Measurements from ENCODE around the gene TLE3.

TLE3 gene

DNA sequence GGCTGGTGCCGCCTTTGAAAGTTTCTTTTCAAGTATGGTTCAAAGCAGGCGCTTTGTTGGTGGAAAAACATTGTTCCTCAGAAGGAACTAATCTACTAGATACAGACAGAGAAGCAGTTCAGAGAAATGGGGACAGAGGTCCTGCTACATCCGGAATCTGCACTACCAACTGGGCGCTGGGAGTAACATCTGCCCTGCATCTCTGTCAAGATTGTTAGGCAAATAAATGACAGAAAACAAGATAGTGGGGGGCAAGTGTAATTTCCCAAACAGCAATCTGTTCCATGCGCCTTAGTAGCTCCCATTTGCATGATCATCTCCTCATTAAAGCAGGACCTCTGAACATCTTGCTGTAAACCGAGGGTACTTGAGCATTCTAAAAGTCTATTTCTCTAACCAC is 17.4 kb downstream of the TLE3 start:
- no peak overlapping the region for H3K4me2 ChIP-seq (ENCODE audit: low read depth, low read length, poor library complexity, severe bottlenecking)
- H3K27ac ChIP-seq (ENCODE audit: low read depth, low read length) = no peak overlapping the region
- H3K79me2 ChIP-seq (ENCODE audit: insufficient read depth, low read length) = peaks cover 11% of the 10 kb centered on the region; the same call in 1 of the 2 replicates
- no peaks in the 10 kb centered on the region for H3K36me3 ChIP-seq (ENCODE audit: low read length)
- H3K9ac ChIP-seq (ENCODE audit: low read length) = no peak overlapping the region
- H3K9me2 ChIP-seq (replicated peaks; ENCODE audit: insufficient read depth, low read length) = no peaks in the 10 kb centered on the region
- H3K9me3 ChIP-seq (ENCODE audit: insufficient read depth, low read length) = no peaks in the 10 kb centered on the region
- H3K27me3 ChIP-seq (ENCODE audit: low read length) = no peaks in the 10 kb centered on the region
- no peak overlapping the region for H3K4me3 ChIP-seq (ENCODE audit: insufficient read depth, low read length, poor library complexity, severe bottlenecking)
- H3F3A ChIP-seq (ENCODE audit: insufficient read depth) = no peaks in the 10 kb centered on the region
- no peaks in the 10 kb centered on the region for H4K20me1 ChIP-seq (ENCODE audit: low read depth, low read length)
- TF ChIP-seq CTCF (IDR thresholded peaks at IDR 0.05; ENCODE audit: insufficient read depth, low read length, poor library complexity, severe bottlenecking) = no peak
- TF ChIP-seq EZH2phosphoT487 (conservative IDR thresholded peaks at IDR 0.05; ENCODE audit: low read length) = no peak
- no peak overlapping the region for H2AFZ ChIP-seq (ENCODE audit: low read depth, low read length, severe bottlenecking)

GRCh38 chr15:70079888-70080287 is 17.8 kb downstream of the TLE3 start:
- no peaks in the 10 kb centered on the region for H3K27me3 ChIP-seq (ENCODE audit: low read length)
- no peak overlapping the region for H3K9ac ChIP-seq (ENCODE audit: low read length)
- H3K79me2 ChIP-seq (ENCODE audit: insufficient read depth, low read length) = peaks cover 11% of the 10 kb centered on the region; the same call in 1 of the 2 replicates
- H3K27ac ChIP-seq (ENCODE audit: low read depth, low read length) = no peak overlapping the region
- no peak overlapping the region for H2AFZ ChIP-seq (ENCODE audit: low read depth, low read length, severe bottlenecking)
- TF ChIP-seq CTCF (IDR thresholded peaks at IDR 0.05; ENCODE audit: insufficient read depth, low read length, poor library complexity, severe bottlenecking) (no peak), EZH2phosphoT487 (conservative IDR thresholded peaks at IDR 0.05; ENCODE audit: low read length) (no peak)
- no peaks in the 10 kb centered on the region for H3F3A ChIP-seq (ENCODE audit: insufficient read depth)
- H3K4me2 ChIP-seq (ENCODE audit: low read depth, low read length, poor library complexity, severe bottlenecking) = no peak overlapping the region
- peaks cover 1% of the 10 kb centered on the region; the same call in 1 of the 2 replicates for H3K36me3 ChIP-seq (ENCODE audit: low read length)
- H3K4me3 ChIP-seq (ENCODE audit: insufficient read depth, low read length, poor library complexity, severe bottlenecking) = no peak overlapping the region
- no peaks in the 10 kb centered on the region for H3K9me3 ChIP-seq (ENCODE audit: insufficient read depth, low read length)
- H4K20me1 ChIP-seq (ENCODE audit: low read depth, low read length) = no peaks in the 10 kb centered on the region
- no peaks in the 10 kb centered on the region for H3K9me2 ChIP-seq (replicated peaks; ENCODE audit: insufficient read depth, low read length)

DNA sequence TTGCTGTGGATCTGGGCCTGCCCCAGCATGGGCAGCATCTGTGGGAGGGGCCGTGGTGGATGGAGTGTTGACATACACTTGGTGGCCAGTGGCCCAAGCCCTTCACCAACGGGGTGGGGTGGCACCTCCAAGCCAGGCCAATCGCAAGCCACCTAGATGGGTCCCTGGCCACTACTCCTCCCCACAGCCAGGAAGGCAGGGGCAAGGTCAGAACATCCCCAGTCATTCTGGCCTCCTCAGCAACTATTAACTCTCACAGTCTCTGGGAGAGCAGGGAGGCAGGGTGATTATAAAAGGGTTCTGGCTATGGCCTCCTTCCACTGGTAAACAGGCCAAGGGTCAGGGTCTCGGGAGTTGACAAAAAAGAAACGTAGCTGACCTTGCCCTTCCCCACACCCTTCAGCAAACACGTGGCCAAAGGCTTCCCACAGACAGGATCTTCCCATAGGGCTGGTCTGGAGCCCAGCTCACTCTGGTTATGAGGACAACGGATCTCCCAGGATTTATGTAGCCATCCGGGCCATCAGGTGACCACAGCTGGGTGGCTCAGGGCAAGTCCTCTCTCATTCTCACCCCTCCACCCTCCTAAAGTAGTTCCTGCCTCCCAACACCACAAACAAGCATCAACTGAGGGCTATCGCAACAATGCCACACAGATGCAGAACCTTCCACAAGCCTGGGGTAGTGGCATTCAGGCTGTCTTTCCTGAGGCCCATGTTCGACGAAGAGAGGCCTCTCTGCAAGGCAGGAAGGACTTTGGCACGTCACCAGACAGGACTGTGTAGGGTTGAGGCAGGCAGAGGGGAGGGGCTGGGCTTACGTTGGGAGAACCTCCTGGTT is 18.9 kb downstream of the TLE3 start:
- H3K9me2 ChIP-seq (replicated peaks; ENCODE audit: insufficient read depth, low read length) = no peaks in the 10 kb centered on the region
- no peaks in the 10 kb centered on the region for H3K9me3 ChIP-seq (ENCODE audit: insufficient read depth, low read length)
- TF ChIP-seq EZH2phosphoT487 (conservative IDR thresholded peaks at IDR 0.05; ENCODE audit: low read length) (no peak), CTCF (IDR thresholded peaks at IDR 0.05; ENCODE audit: insufficient read depth, low read length, poor library complexity, severe bottlenecking) (no peak)
- no peak overlapping the region for H2AFZ ChIP-seq (ENCODE audit: low read depth, low read length, severe bottlenecking)
- no peak overlapping the region for H3K4me2 ChIP-seq (ENCODE audit: low read depth, low read length, poor library complexity, severe bottlenecking)
- no peaks in the 10 kb centered on the region for H3K27me3 ChIP-seq (ENCODE audit: low read length)
- no peak overlapping the region for H3K4me3 ChIP-seq (ENCODE audit: insufficient read depth, low read length, poor library complexity, severe bottlenecking)
- H3K9ac ChIP-seq (ENCODE audit: low read length) = no peak overlapping the region
- no peak overlapping the region for H3K27ac ChIP-seq (ENCODE audit: low read depth, low read length)
- H4K20me1 ChIP-seq (ENCODE audit: low read depth, low read length) = no peaks in the 10 kb centered on the region
- no peaks in the 10 kb centered on the region for H3F3A ChIP-seq (ENCODE audit: insufficient read depth)
- H3K36me3 ChIP-seq (ENCODE audit: low read length) = peaks cover 4% of the 10 kb centered on the region; the same call in 1 of the 2 replicates
- H3K79me2 ChIP-seq (ENCODE audit: insufficient read depth, low read length) = peaks cover 7% of the 10 kb centered on the region; the same call in 1 of the 2 replicates
